HEK293T (cell line): ENCODE results near the gene IFRD2.

Experiments used
- ARNT ChIP-seq: fragments of 450-650 bp; IDR thresholded peaks from 2 replicates; pipeline ENCODE4 v1.6.1; 2017; ENCODE audit warnings: mild to moderate bottlenecking
- BHLHE40 ChIP-seq: fragments of 450-650 bp; IDR thresholded peaks from 2 replicates; pipeline ENCODE4 v1.6.1; 2016; ENCODE audit warnings: mild to moderate bottlenecking, moderate library complexity, borderline replicate concordance
- FOXK2 ChIP-seq: fragments of 450-650 bp; IDR thresholded peaks from 2 replicates; pipeline ENCODE4 v1.6.1; 2016; ENCODE audit warnings: mild to moderate bottlenecking
- FOXM1 ChIP-seq: fragments of 450-650 bp; IDR thresholded peaks from 2 replicates; pipeline ENCODE4 v1.6.1; 2017; ENCODE audit warnings: mild to moderate bottlenecking, borderline replicate concordance
- SP1 ChIP-seq: fragments of 450-650 bp; IDR thresholded peaks from 2 replicates; pipeline ENCODE4 v1.6.1; 2017
- SUZ12 ChIP-seq: fragments of 450-650 bp; IDR thresholded peaks from 2 replicates; pipeline ENCODE4 v1.6.1; 2016; ENCODE audit warnings: mild to moderate bottlenecking
- TARDBP ChIP-seq: fragments of 450-650 bp; IDR thresholded peaks from 2 replicates; pipeline ENCODE4 v1.6.1; 2016

- TF ChIP-seq BHLHE40 (no peak), SP1 (no peak), ARNT (no peak), SUZ12 (no peak), FOXK2 (no peak), FOXM1 (no peak), TARDBP (no peak)
These were observed 27.2 kb downstream of the IFRD2 start for GRCh38 chr3:50264964-50265485.
